IMR-90 (cell line): ENCODE data around the gene LUZP1. TPM values are rescaled to one million over a fixed set of nuclear protein-coding genes. Genes with fewer than 3 reads are reported as not detected.

Source experiments
- ATAC-seq: fragments of 200-7000 bp; cut with Tn5 transposase; 2 replicates; pipeline ENCODE4 v1.9.1; 2020; ENCODE audit warnings: low read depth, mild to moderate bottlenecking, moderate library complexity
- BruUV-seq: library from RNA; stranded (reverse); fragments of 400-500 nt; replicated peaks from 2 replicates; lab custom pipeline; 2021; lab: Mats Ljungman, UMichigan
- CTCF ChIA-PET: fragments of 300-600 bp; formaldehyde crosslinking; extraction: SDS; loops from one replicate; lab custom pipeline; 2021; ENCODE audit warnings: antibody characterized with exemption; lab: Yijun Ruan, JAX
- POLR2A ChIA-PET: fragments of 300-600 bp; sonication (Branson Sonifier 250); formaldehyde crosslinking; loops from one replicate; lab custom pipeline; 2022; ENCODE audit warnings: antibody characterized with exemption; ENCODE audit not compliant: unreplicated experiment; lab: Charles Lee
- DNase-seq: peaks from one replicate; pipeline ENCODE4 v3.0.0; 2013
- H2AFZ ChIP-seq: replicated peaks from 2 replicates; pipeline ENCODE3; 2013; ENCODE audit warnings: low read length, mild to moderate bottlenecking; ENCODE audit not compliant: poor library complexity
- H2AK5ac ChIP-seq: 2 replicates; pipeline ENCODE4 v1.6.1; 2013; ENCODE audit warnings: low read depth, low read length, inconsistent platforms
- H2AK9ac ChIP-seq: replicated peaks from 2 replicates; pipeline ENCODE3; 2013; ENCODE audit warnings: mild to moderate bottlenecking, low read depth, low read length, moderate library complexity; ENCODE audit not compliant: poor library complexity
- H2BK120ac ChIP-seq: 2 replicates; pipeline ENCODE4 v1.6.1; 2013; ENCODE audit warnings: low read depth, low read length, inconsistent platforms
- H2BK15ac ChIP-seq: 3 replicates; pipeline ENCODE4 v1.6.1; 2013; ENCODE audit warnings: low read depth, low read length, inconsistent platforms
- H2BK20ac ChIP-seq: 2 replicates; pipeline ENCODE4 v1.6.1; 2013; ENCODE audit warnings: low read depth, mild to moderate bottlenecking, inconsistent platforms, low read length, moderate library complexity
- H2BK5ac ChIP-seq: 2 replicates; pipeline ENCODE4 v1.6.1; 2013; ENCODE audit warnings: mild to moderate bottlenecking, low read depth, low read length, inconsistent platforms; ENCODE audit not compliant: poor library complexity, severe bottlenecking
- H3K14ac ChIP-seq: replicated peaks from 2 replicates; pipeline ENCODE4 v1.6.1; 2013; ENCODE audit warnings: low read depth, low read length, inconsistent platforms
- H3K18ac ChIP-seq: 2 replicates; pipeline ENCODE4 v1.6.1; 2013; ENCODE audit warnings: low read depth, low read length, control low read depth
- H3K23ac ChIP-seq: 2 replicates; pipeline ENCODE4 v1.6.1; 2013; ENCODE audit warnings: low read depth, low read length, inconsistent platforms
- H3K27ac ChIP-seq: 2 replicates; pipeline ENCODE4 v1.5.1; 2013; ENCODE audit warnings: mild to moderate bottlenecking, control low read depth, low read length; ENCODE audit not compliant: insufficient read depth
- H3K27me3 ChIP-seq: 2 replicates; pipeline ENCODE4 v1.6.1; 2013; ENCODE audit warnings: low read length; ENCODE audit not compliant: control insufficient read depth, insufficient read depth
- H3K36me3 ChIP-seq: 2 replicates; pipeline ENCODE4 v1.6.1; 2013; ENCODE audit warnings: low read length, mixed read lengths; ENCODE audit not compliant: control insufficient read depth, insufficient read depth
- H3K4ac ChIP-seq: 2 replicates; pipeline ENCODE4 v1.6.1; 2013; ENCODE audit warnings: low read depth, low read length, inconsistent platforms
- H3K4me1 ChIP-seq: 2 replicates; pipeline ENCODE4 v1.6.1; 2013; ENCODE audit warnings: low read length, mixed read lengths; ENCODE audit not compliant: control insufficient read depth, insufficient read depth
- H3K4me2 ChIP-seq: 2 replicates; pipeline ENCODE4 v1.6.1; 2013; ENCODE audit warnings: low read depth, mild to moderate bottlenecking, control low read depth, low read length, moderate library complexity
- H3K4me3 ChIP-seq: 2 replicates; pipeline ENCODE4 v1.5.1; 2013; ENCODE audit warnings: low read depth, mild to moderate bottlenecking, control low read depth, low read length, moderate library complexity; ENCODE audit not compliant: insufficient read depth
- H3K56ac ChIP-seq: 2 replicates; pipeline ENCODE4 v1.6.1; 2013; ENCODE audit warnings: low read length, inconsistent platforms; ENCODE audit not compliant: insufficient read depth; ENCODE audit errors: extremely low read depth
- H3K79me1 ChIP-seq, 2 experiments: 2 replicates each; pipeline ENCODE4 v1.6.1; 2013; ENCODE audit warnings: low read length in 2 of 2, inconsistent platforms in 1 of 2, low read depth in 1 of 2
- H3K9ac ChIP-seq: 2 replicates; pipeline ENCODE4 v1.6.1; 2013; ENCODE audit warnings: low read depth, low read length, control low read depth
- H3K9me1 ChIP-seq: 2 replicates; pipeline ENCODE4 v1.6.1; 2013; ENCODE audit warnings: low read length, inconsistent platforms; ENCODE audit not compliant: insufficient read depth
- H3K9me3 ChIP-seq: 2 replicates; pipeline ENCODE4 v1.6.1; 2013; ENCODE audit warnings: low read length; ENCODE audit not compliant: control insufficient read depth, insufficient read depth
- H4K20me1 ChIP-seq: 2 replicates; pipeline ENCODE4 v1.6.1; 2013; ENCODE audit warnings: low read length, inconsistent platforms; ENCODE audit not compliant: insufficient read depth
- H4K5ac ChIP-seq: 2 replicates; pipeline ENCODE4 v1.6.1; 2013; ENCODE audit warnings: mild to moderate bottlenecking, low read depth, low read length, control low read depth
- H4K8ac ChIP-seq, 2 experiments: 2 replicates each; pipeline ENCODE4 v1.6.1; 2013; ENCODE audit warnings: low read depth in 2 of 2, low read length in 2 of 2, control low read depth in 1 of 2, inconsistent platforms in 1 of 2
- H4K91ac ChIP-seq: 2 replicates; pipeline ENCODE4 v1.6.1; 2013; ENCODE audit warnings: low read depth, low read length, inconsistent platforms; ENCODE audit not compliant: insufficient read depth
- CEBPB ChIP-seq: IDR thresholded peaks from 2 replicates; pipeline ENCODE4 v1.6.1; 2012; ENCODE audit warnings: low read depth, low read length, improper control_type of control experiment
- ELK1 ChIP-seq: fragments of 150-350 bp; IDR thresholded peaks from 2 replicates; pipeline ENCODE4 v1.6.1; 2016; ENCODE audit warnings: low read depth, mild to moderate bottlenecking, low read length, moderate library complexity, borderline replicate concordance
- FOS ChIP-seq: fragments of 150-350 bp; IDR thresholded peaks from 2 replicates; pipeline ENCODE4 v1.6.1; 2016; ENCODE audit warnings: low read depth, low read length
- MAFK ChIP-seq: IDR thresholded peaks from 2 replicates; pipeline ENCODE4 v1.6.1; 2012; ENCODE audit warnings: low read depth, low read length, improper control_type of control experiment
- MAZ ChIP-seq: IDR thresholded peaks from 2 replicates; pipeline ENCODE4 v1.6.1; 2012; ENCODE audit warnings: low read depth, mild to moderate bottlenecking, low read length, improper control_type of control experiment, moderate library complexity, borderline replicate concordance
- POLR2A ChIP-seq: IDR thresholded peaks from 2 replicates; pipeline ENCODE4 v1.6.1; 2012; ENCODE audit warnings: mild to moderate bottlenecking, low read depth, low read length
- RCOR1 ChIP-seq: IDR thresholded peaks from 2 replicates; pipeline ENCODE4 v1.6.1; 2012; ENCODE audit warnings: mild to moderate bottlenecking, low read length, improper control_type of control experiment; ENCODE audit not compliant: insufficient replicate concordance
- SMC3 ChIP-seq: fragments of 150-350 bp; IDR thresholded peaks from 2 replicates; pipeline ENCODE4 v1.6.1; 2016; ENCODE audit warnings: low read depth, mild to moderate bottlenecking, antibody characterized with exemption, low read length, moderate library complexity
- WGBS, 2 experiments: methylation state at CpG; one replicate each; pipeline versions ENCODE4 v1.1.5 to v1.1.7; 2013; ENCODE audit warnings: missing lambda C conversion rate in 2 of 2; ENCODE audit not compliant: insufficient read length in 1 of 2; ENCODE audit errors: extremely low coverage in 2 of 2; 5-methylcytosine and 5-hydroxymethylcytosine counted together
- dilution Hi-C: fragments of 300-500 bp; cut with HindIII; formaldehyde crosslinking; loops from one replicate; pipeline ENCODE4 v1.14.3; 2018; ENCODE audit warnings: low sequenced_read_pairs; ENCODE audit not compliant: unreplicated experiment
- in situ Hi-C: fragments of 300-500 bp; cut with MboI; formaldehyde crosslinking; loops from 3 replicates; pipeline ENCODE4 v1.14.3; 2019; ENCODE audit warnings: low sequenced_read_pairs, inconsistent platforms, mixed read lengths
- intact Hi-C: fragments of 100-400 bp; cut with micrococcal nuclease; formaldehyde crosslinking; loops from 2 replicates; pipeline ENCODE4 v1.10.0; 2022
- polyA plus RNA-seq, 3 experiments: library from polyadenylated mRNA; depleted of rRNA; stranded (reverse); fragments of >200 nt; gene quantifications; 2 replicates each; pipeline ENCODE4 v1.2.3, GENCODE V29; 2012; ENCODE audit warnings: low replicate concordance in 1 of 3
- total RNA-seq: library from RNA; depleted of rRNA; stranded (reverse); fragments of >200 nt; gene quantifications from 2 replicates; pipeline ENCODE4 v1.2.3, GENCODE V29; 2012

The LUZP1 gene
- total and polyA plus RNA-seq, 2 of the 4 experiments (the other 2 are of a cell fraction): 13.1 to 31.7 TPM

- Histone ChIP-seq H4K91ac (no peak overlapping the region), H2BK120ac (no peak overlapping the region), H3K4ac (no peak overlapping the region), H3K4me1 (0 out of 2 replicates have a peak, but pooled peaks cover 1% of the 10 kb centered on the region), H4K8ac (no peak overlapping the region), H2AK5ac (no peak overlapping the region), H2AK9ac (no peak overlapping the region), H3K9me1 (peaks cover 5% of the 10 kb centered on the region; the same call in 1 of the 2 replicates), H3K4me2 (no peak overlapping the region), H3K18ac (no peak overlapping the region), H2AFZ (no peak overlapping the region), H2BK15ac (no peak overlapping the region), H3K23ac (no peak overlapping the region), H3K56ac (no peak overlapping the region), H3K27me3 (no peaks in the 10 kb centered on the region), H3K4me3 (no peak overlapping the region), H3K36me3 (peaks cover 37% of the 10 kb centered on the region), H4K20me1 (no peaks in the 10 kb centered on the region), H2BK5ac (no peak overlapping the region), H4K5ac (no peak overlapping the region), H3K79me1 (peaks cover 14 to 31% of the 10 kb centered on the region in 2 experiments), H2BK20ac (no peak overlapping the region), H3K9ac (no peak overlapping the region), H3K14ac (no peak overlapping the region), H3K27ac (no peak overlapping the region), H3K9me3 (no peaks in the 10 kb centered on the region)
- no TSS peak for BruUV-seq
- in situ Hi-C loops (no loop called here), dilution Hi-C loops (no loop called here), intact Hi-C loops (no loop called here)
- DNase-seq (no peak), ATAC-seq (no peak)
- TF ChIP-seq ELK1: no peak
- no peak for TF ChIP-seq POLR2A
- TF ChIP-seq RCOR1: no peak
- no peak for TF ChIP-seq MAZ
- TF ChIP-seq FOS: no peak
- no peak for TF ChIP-seq MAFK
- no peak for TF ChIP-seq SMC3
- no peak for TF ChIP-seq CEBPB
- ChIA-PET CTCF (interaction anchor here (0.6 kb wide), 1 partner anchor 49 kb away, joined by 3 read pairs; no protein-coding TSS in a partner anchor), POLR2A (no interaction called here)
- 100% methylated on average over 3 of the region's 5 CpGs; no CpG with 5 or more reads in 1 of the 2 experiments for WGBS, 2 experiments
Measured at GRCh38 chr1:23057301-23057700, 111.4 kb downstream of the LUZP1 start.
